Inferior parietal cortex (tissue), 1 donor: ENCODE data around the gene HLA-DPA1.
"Not testable (repeated sequence)": the region's sequence is repeated elsewhere in the genome, so short reads cannot be mapped to it uniquely, and the experiment has no call there.

Experiments
- DNase-seq: peaks from one replicate; pipeline ENCODE4 v3.0.0-alpha.2; 2016; ENCODE audit errors: extremely low spot score

Gene HLA-DPA1

DNA sequence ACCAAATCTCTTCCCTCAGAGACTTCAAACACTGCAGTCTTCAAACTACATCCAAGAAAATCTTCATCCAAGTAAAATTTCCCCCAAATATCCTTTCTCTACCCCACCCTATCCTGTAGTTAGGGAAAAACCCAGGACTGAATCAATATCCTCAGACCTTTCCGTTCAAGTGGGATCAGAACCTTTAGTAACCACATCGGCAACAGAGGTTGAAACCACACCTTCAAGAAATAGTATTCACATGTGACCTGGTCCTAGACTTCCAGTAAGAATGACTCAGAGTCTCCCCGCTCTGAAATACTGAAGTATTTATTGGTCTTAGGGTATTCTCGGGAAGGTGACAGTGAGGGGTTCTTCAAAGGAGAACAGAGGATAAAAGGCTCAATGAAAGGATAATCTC is 8.7 kb downstream of the HLA-DPA1 start:
- DNase-seq = no peak

DNA sequence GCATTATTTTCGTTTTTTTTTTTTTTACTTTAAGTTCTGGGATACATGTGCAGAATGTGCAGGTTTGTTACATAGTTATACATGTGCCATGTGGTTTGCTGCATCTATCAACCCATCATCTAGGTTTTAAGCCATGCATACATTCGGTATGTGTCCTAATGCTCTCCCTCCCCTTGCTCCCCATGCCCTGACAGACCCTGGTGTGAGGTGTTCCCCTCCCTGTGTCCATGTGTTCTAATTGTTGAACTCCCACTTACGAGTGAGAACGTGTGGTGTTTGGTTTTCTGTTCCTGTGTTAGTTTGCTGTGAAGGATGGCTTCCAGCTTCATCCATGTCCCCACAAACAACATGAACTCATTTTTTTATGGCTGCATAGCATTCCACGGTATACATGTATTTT is 10.0 kb downstream of the HLA-DPA1 start:
- DNase-seq = not testable (repeated sequence)

DNA sequence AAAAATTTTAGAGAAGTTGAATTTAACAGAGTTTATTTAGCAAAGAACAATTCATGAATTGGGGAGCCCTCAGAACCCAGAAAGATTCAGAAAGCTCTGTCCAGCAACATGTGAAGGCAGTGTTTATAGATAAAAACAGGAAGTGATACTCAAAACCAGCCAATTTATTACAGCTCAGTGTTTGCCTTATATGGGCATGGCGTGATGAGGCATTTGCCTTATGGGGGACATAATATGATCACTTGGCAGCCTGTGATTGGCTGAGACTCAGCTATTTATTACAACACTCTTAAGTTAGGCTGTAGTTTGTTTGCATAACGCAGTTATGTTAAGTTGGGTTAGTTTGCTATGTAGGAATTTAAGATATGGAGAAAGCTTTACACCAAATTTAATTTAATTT is 11.5 kb downstream of the HLA-DPA1 start:
- DNase-seq = no peak

DNA sequence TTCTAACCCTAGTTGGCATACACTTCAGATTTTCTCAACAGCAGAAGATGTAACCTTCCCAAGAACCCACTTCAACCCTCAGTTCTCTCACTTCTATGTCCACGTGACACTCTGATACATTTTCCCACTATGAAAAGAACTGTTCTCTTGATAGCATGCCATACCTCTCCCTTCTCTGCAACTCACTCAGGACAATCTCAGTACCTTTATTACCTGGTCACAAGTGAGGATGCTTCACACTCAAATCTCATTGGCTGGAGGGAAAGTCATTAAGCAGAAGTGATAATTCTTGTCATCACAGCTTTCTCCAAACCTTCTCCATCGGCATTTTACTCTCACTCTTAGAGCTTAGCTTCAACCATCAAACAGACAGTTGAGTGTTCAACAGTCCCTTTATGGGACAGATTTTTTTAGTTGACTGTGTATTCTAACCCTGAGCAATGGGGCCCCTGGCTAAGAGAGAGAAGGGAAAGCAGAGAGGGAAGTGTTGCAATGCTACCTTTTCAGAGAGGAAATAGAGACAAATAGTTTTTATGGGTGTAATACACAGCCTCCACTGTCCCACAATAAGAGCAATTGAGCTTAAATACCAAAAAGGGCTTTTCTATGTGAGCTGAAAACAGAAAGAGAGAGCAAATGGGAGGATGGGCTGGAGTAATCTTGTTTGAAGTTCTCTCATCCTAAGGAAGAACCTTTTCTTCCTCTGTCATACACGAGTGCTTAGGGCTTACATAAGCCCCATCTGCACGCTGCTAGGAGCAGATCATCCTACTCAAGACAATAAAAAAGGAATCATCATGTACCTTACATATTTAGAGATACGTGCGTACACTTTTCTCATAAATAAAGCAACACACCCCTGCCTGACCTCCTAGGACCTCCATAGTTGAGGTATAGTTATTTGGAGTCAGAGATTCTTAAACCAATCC is 16.0 kb downstream of the HLA-DPA1 start:
- DNase-seq = peak; percentile 43

DNA sequence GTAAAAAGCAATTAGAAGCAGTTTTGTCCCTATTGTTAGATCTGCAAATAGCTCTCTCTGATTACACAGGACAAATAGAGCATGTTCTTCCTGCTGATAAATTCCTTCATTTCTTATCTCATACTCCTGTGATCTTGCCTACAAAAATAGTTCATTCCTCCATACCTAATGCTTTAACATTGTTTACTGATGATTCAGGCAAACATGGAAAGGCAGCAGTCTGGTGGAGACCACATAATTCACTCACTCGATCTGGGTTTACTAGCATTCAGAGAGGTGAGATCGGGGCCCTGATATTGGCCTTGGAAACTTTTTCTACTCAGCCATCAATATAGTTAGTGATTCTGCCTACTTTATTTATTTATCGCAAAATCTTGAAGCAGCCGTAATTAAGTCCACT is 20.2 kb downstream of the HLA-DPA1 start:
- no peak for DNase-seq

DNA sequence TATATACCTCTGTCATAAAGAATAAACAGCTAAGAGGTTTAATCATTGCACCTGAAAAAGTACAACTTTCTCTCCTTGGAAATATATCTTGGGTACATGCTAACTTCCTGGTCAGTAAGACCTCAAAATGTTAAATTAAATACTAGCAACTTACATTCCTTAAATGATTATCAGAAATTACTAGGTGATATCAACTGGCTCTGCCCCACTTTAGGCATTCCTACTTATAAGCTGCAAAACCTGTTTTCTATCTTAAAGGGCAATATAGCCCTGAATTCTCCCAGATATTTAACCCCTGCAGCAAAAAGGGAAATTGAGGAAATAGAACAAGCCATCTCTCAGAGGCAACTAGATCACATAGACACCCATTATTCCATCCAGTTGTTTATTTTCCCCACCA is 20.8 kb downstream of the HLA-DPA1 start:
- DNase-seq = no peak

DNA sequence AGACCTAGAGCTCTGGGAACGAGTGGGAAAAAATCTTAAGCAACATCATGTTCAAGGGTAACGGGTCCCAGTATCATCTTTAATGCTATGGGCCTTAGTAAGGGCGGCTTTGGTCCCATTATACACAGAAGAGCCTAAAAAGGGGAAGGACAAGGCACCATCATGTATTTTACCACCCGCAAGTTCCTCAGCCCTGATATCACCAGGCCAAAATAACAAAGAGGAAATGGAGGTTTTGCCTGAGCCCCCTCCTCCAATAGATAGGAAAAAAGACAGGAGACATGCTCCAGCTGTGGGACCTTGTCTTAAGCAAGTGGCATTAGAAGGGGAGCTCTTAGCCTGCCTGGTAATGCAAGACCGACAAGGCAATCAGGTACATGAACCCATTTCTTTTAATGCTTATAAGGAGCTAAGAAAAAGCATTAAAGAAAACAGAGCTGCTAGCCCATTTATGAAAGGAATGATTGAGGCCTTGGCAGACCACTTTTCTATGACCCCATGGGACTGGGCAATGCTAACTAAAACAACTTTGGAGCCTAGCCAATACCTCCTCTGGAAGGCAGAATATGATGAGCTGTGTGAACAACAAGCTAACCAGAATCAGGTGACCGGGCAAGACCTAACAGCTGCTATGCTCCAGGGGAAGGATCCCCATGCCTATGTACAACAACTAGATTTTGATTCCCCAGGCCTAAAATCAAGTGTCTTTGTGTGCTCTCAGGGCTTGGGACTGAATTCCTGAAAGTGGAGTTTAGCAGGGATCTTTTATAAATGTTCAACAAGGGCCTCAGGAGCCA is 23.2 kb downstream of the HLA-DPA1 start:
- DNase-seq = no peak

DNA sequence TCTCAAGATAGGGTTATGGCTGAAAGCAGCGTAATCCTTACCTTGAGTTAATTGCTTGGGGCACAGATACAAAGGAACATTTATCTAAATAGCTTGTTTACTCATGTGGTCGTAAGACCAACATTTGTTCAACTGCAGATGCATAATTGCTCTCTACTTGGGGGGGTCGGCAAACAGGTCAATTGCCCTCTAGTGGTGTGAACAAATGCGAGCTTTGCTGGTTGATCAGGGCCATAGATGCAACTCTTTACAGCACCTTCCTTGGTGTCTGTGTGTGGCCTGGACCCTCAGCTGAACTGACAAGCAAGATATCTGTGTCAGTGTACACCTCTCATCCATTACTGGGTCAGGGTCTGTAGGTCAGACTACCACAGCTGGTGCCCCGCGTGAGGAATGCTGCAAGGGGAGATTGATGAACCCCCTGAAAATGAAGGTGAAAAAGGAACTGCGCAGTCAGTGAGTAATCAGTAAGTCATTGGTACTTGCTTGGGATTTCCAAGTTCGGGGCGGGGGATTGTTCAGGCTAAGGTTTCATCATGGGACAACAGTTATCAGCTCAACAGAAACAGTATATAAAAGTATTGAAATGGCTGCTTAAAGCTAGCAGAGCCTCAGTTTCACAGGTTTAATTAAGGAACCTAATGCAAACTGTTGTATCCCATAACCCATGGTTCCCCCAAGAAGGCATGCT is 24.0 kb downstream of the HLA-DPA1 start:
- DNase-seq = no peak

DNA sequence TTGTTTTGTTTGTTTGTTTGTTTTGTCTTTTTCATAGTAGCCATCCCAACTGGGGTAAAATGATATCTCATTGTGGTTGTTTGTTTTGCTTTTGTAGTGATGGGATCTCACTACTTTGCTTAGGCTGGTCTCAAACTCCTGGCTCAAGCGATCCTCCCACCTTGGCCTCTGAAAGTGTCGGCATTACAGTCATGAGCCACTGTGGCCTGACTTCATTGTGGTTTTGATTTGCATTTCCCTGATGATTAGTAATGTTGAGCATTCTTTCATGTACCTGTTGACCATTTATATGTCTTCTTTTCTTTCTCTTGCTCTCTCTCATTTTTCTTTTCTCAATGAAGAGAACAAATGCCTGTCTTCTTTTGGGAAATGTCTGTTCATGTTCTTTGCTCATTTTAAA is 33.3 kb downstream of the HLA-DPA1 start:
- no peak for DNase-seq

DNA sequence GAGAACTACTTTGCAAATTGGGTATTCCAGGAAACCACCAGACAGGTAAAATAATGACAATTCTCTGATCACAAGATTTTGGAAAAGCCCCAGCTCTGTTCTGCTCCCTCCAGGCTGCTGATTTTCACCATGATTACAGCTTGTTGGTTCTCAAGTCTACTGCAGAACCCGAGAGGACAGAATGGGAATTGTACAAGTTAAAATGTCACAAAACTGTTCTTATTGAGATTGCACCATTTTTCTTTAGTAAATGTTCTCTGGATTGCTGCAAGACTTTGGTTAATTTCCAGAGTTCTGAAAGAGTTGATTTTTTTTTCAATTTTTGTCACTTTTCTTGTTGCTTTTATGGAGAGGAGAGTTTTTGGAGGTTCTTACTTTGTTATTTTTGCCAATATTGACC is 36.9 kb downstream of the HLA-DPA1 start:
- no peak for DNase-seq

DNA sequence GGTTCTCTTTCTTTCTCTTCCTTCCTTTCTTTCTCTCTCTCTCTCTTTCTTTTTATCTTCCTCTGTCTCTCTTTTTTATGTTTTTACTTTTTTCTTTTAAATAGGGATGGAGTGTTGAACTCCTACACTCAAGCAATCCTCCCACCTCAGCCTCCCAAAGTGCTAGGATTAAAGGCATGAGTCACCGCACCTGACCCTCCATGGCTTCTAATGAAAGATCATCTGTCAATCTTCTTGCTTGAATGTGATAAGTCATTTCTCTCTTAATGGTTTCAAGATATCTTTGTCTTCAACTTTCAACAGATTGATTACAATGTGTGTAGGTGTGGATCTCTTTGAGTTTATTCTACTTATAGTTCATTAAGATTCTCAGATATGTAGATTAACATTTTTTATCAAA is 38.9 kb downstream of the HLA-DPA1 start:
- no peak for DNase-seq

DNA sequence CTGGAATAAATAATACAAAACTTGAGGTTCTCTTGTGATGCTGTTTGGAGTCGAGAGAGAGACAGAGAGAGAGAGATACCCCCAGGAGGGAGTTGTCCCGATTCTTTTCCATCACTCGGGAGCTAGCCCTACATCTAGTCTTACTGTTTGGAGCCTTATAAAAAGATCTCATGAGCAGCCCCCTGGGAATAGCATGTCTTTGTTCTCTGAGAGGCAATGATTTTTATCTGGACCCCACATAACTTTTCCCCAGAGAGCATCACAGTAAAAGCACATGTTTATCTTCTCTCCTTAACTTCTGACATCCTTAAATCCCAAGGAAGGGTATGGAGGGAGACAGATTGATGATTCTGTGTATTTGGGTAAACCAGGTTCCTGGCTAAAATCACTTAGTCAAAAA is 43.2 kb downstream of the HLA-DPA1 start:
- DNase-seq = no peak

DNA sequence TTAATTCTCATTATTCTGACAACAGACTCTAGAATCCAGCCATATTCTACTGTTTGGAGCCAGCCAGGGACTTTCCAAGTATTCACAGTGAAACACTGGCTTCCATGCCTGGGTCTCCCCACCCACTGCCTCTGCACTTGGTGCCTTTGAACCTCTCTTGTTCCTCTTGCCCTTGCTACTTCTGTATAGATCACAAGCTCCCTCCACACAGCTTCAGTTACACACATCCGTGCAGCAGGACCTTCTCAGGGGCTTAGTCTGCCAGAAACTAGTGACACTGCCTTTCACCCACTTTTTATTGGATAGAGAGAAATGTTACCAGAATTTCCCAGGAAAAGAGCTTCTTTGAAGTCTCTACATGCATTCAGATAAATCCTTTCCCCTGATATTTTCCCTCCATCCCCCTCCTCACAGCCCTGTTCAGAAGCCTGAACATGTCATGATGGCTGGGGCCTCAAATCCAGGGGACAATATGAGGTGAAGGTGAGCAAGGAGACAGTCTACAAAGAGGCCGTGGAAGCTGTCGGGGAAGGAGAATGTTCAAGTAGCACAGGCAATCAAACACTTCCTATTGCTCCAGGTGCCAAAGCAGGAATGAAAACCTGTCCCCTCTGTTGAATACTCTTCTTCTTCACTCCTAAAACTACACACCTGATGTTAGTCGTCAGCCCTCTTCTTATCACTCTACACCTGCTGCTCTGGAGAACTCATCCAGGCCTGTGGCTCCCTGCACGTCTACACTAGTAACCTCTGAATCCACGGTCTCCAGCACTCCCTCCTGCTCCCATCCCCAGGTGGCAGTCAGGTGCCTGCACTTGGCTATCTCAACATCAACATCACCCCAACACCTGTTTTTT is 43.9 kb downstream of the HLA-DPA1 start:
- DNase-seq = peak; percentile 34

DNA sequence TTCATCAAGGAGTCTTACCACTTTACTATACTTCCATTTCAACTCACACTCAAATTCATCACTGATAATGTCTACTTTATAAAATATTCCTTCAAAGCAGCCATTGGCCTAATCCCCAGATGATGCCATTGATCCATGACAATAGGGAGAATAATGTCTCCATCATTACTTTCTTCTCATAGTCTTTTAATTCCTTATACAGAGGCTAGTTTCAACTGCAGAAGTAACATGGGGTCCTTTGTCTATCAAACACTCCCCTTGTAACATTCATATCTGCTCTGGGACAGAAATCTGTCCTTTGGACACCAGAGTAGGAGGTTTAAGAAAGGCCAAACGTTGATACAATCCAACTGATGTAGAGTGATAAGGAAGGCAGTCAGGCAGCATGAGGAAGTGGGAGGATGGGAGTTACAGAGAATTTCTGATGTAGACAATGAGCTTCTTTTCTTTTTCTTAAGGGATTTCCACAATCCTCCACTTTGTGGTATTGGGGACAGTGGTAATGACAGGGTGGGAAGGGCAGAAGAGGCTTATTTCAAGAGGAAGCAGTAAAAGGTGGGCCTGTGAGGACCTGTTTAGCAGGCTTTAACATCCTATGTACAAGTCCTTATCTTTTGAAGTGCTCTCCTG is 45.1 kb downstream of the HLA-DPA1 start:
- no peak for DNase-seq

DNA sequence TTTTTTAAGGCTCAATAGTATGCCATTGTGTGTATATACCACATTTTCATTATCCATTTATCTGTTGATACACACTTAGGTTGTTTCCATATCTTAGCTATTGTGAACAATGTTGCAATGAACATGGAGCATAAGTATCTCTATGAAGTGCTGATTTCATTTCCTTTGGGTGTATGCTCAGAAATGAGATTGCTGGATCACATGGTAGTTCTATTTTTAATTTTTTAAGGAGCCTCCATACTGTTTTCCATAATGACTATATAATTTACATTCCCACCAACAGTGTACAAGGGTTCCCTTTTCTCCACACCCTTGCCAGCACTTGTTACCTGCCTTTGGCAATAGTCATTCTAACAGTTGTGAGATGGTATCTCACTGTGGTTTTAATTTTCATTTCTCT is 48.9 kb downstream of the HLA-DPA1 start:
- no peak for DNase-seq

DNA sequence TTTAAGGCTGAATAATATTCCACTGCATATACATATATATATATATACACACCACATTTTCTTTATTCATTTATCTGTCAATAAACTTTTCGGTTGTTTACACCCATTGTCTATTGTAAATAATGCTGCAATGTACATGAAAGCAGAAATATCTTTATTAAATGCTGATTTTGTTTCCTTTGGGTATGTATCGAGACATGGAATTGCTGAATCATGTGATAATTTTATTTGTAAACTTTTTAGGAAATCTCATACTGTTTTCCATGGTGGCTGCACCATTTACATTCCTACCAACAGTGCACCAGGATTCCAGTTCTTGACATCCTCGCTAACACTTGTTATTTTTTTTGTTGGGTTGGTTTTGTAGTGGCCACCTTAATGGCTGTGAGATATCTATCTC is 49.9 kb downstream of the HLA-DPA1 start:
- DNase-seq = no peak

DNA sequence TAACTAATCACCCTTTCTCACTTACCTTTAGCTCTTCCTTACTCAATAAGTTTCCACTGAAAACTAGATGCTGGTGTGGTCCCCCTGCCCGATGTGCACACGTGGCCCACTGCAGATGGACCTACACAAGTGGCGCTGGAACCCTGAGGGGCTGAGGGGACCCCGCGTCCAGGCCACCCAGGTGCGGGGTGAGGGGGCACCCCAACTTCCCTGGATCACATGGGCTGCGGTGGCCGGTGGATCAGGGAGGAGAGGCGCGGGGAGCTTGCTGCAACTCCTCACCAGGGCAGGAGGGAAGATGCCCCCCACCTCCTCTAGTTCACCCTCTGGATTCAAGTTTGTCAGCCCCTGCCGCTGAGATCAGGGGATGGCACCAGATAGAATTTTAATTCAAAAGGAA is 51.5 kb downstream of the HLA-DPA1 start:
- DNase-seq = no peak

DNA sequence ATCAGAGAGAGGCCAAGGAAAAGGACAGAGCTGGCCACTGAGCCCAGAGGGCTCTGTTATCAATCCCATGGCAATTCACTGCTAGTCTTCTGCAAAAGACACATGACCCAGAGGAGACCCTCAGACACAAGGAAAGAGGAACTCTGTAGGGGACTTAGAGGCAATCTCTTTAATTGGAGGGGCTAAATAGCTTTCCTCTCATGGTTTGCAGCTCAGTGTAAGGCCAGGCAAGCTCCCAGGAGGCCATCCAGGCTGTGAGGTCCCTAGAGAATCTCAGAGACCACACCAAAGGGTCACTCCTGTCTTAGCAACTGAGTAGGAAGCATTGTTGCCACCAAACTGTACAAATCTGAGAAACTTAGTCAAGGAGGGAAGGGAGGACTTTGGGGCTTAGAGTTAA is 54.1 kb downstream of the HLA-DPA1 start:
- no peak for DNase-seq

DNA sequence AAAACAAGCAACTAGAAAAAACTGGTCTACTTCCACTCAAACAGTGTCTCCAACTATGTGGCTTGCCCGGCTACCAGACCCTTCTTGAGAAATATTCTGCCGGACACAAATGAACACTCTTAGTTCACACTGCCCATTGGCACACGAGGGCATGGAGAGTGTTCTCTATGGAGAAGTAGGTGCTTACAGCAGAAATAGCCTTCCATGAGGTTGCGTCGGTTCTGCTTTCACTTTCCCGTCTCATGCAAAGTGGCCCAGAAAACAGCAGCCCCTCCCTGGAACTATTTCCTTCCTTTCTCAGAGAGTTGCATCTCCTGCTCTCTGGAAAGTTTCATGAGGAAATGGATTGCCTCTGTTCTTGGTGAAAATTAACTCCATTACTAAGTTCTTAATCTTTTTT is 54.5 kb downstream of the HLA-DPA1 start:
- DNase-seq = no peak

DNA sequence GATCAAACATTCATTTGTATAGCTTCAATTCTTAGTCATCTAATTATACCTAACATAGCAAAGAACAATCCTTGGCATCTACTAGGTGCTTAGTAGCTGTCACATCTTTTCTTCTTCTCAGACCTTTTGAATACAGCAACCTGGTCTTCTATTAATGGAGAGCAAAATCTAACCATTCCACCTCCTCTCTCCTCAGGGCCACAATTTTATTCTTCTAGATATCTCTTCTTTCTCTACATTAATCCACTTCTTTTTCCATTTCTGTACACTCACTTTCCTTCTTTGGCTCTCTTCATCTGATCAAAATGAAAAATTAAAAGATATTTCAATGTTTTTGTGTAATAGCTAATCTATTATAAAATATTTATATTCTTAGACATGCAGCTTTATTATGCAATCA is 55.0 kb downstream of the HLA-DPA1 start:
- DNase-seq = no peak
